Fibroblast of pulmonary artery (primary cell): ENCODE results near the gene TBX15.

Experiments
- DNase-seq: peaks from one replicate; pipeline ENCODE4 v3.0.0-alpha.2; 2010; ENCODE audit warnings: low read depth
- H3K4me3 ChIP-seq: replicated peaks from 2 replicates; pipeline ENCODE4 v1.5.1; 2011; ENCODE audit warnings: low read depth, mild to moderate bottlenecking, control low read depth, low read length, moderate library complexity
- CTCF ChIP-seq: IDR thresholded peaks from 2 replicates; pipeline ENCODE4 v1.5.1; 2011; ENCODE audit warnings: mild to moderate bottlenecking, control low read depth, low read length, inconsistent platforms; ENCODE audit errors: missing control alignments

Gene TBX15

GRCh38 chr1:118842452-118843201, 145.5 kb downstream of the TBX15 start:
- no peak for DNase-seq
- H3K4me3 ChIP-seq: no peak overlapping the region
- TF ChIP-seq CTCF: no peak

DNA sequence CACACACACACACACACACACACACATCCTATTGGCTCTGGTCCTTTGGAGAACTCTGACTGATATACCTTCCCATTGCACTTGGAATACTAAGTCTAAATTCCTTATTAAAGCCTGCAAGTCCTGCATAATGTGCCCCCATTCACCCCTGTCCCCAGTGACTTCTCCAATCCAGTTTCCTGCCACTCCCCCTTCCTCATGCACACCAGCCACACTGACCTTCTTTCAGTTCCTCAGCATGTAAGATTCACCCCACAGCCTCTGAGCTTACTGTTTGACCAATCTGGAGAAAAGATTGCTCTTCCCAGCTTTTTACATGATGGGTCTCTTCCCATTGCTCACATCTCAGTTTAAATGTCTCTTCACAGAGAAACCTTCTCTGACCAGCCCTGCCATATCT, 146.6 kb downstream of the TBX15 start:
- no peak for DNase-seq
- H3K4me3 ChIP-seq: no peak overlapping the region
- no peak for TF ChIP-seq CTCF
